Lung (tissue), 12 donors: ENCODE measurements around the gene BRPF3. TPM values are rescaled to one million over a fixed set of nuclear protein-coding genes. Genes with fewer than 3 reads are reported as not detected.

ENCODE experiments used
- ATAC-seq: fragments of 200-7000 bp; cut with Tn5 transposase; one replicate; pipeline ENCODE4 v1.9.1; 2020; ENCODE audit warnings: moderate number of reproducible peaks; ENCODE audit not compliant: insufficient read depth, low FRiP score
- DNase-seq, 3 donors: peaks; one replicate each; pipeline ENCODE4 v3.0.0-alpha.2; 2013 to 2017
- H3K27ac ChIP-seq, 2 donors: one replicate each; pipeline ENCODE4 v1.5.1; 2013; ENCODE audit warnings: mild to moderate bottlenecking in 2 of 2, moderate library complexity in 2 of 2, control low read depth in 1 of 2, inconsistent platforms in 1 of 2, low read depth in 1 of 2, low read length in 1 of 2
- H3K27me3 ChIP-seq, 3 donors: one replicate each; pipeline ENCODE4 v1.5.1; 2013; ENCODE audit warnings: low read length in 2 of 3; ENCODE audit not compliant: control insufficient read depth in 3 of 3, insufficient read depth in 3 of 3
- H3K36me3 ChIP-seq, 4 donors: one replicate each; pipeline ENCODE4 v1.5.1; 2013; ENCODE audit warnings: low read length in 4 of 4, mild to moderate bottlenecking in 1 of 4, moderate library complexity in 1 of 4; ENCODE audit not compliant: control insufficient read depth in 4 of 4, insufficient read depth in 4 of 4
- H3K4me1 ChIP-seq, 5 donors: one replicate each; pipeline ENCODE4 v1.5.1; 2013; ENCODE audit warnings: low read length in 5 of 5, mild to moderate bottlenecking in 2 of 5, moderate library complexity in 1 of 5; ENCODE audit not compliant: control insufficient read depth in 5 of 5, insufficient read depth in 5 of 5
- H3K4me3 ChIP-seq: one replicate; pipeline ENCODE4 v1.5.1; 2013; ENCODE audit warnings: mild to moderate bottlenecking, control low read depth, moderate library complexity
- H3K9ac ChIP-seq, 2 donors: one replicate each; pipeline ENCODE4 v1.5.1; 2013; ENCODE audit warnings: low read length in 2 of 2, control low read depth in 1 of 2; ENCODE audit not compliant: insufficient read depth in 1 of 2
- H3K9me3 ChIP-seq, 4 donors: one replicate each; pipeline ENCODE4 v1.5.1; 2013; ENCODE audit warnings: low read length in 3 of 4, mild to moderate bottlenecking in 1 of 4, moderate library complexity in 1 of 4; ENCODE audit not compliant: control insufficient read depth in 4 of 4, insufficient read depth in 3 of 4
- CTCF ChIP-seq: IDR thresholded peaks from 2 replicates; pipeline ENCODE4 v1.5.1; 2012; ENCODE audit warnings: mild to moderate bottlenecking; ENCODE audit errors: control extremely low read depth, extremely low read depth
- WGBS, 2 donors: extraction: QIAGEN DNeasy Blood & Tissue Kit; methylation state at CpG; one replicate each; pipeline ENCODE4 v1.1.7; 2013; 5-methylcytosine and 5-hydroxymethylcytosine counted together
- polyA plus RNA-seq, 2 donors: library from polyadenylated mRNA; stranded (reverse); fragments of 200-250 nt; gene quantifications; one replicate each; pipeline ENCODE4 v1.2.1, GENCODE V29; 2013
- total RNA-seq, 2 donors: library from RNA; depleted of rRNA in 1 of 2; stranded (reverse); fragments of >200 nt in 1 of 2; gene quantifications; one replicate each; pipeline ENCODE4 v1.2.1, GENCODE V29; 2014 to 2021
- donor health status: control.
- donor health status: control.
- donor health status: Bipolar disorder and iron deficiency.
- donor health status: healthy.
- donor health status: DM: yes; HTN: yes; CAD: no.

The BRPF3 gene
- total and polyA plus RNA-seq, 4 donors = 7.8 to 29.2 (median 20.2) TPM

DNA sequence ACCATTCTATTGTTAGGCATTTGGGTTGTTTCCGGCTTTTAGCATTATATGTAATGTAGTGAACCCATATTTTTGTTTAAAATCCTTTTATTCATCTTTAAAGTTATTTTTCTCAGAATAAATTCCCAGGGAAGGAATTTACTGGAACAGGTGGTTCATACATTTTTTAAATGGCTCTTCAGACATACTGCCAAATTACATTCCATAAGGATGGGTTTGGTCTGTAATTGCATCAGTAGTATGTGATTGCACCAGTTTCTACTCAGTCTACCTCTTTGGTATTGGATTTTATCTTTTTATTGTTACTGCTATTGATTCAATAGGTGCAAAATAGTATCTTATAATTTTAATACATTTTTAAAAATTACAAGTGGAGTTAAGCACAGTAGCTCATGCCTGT is 27.2 kb downstream of the BRPF3 start:
- WGBS, 2 donors = 93 to 97% methylated on average over 1 of the region's 1 CpG
- ATAC-seq = no peak

GRCh38 chr6:36224918-36225461 is 28.4 kb downstream of the BRPF3 start:
- peaks cover 34 to 42% (median 36%) of the 10 kb centered on the region in 4 donors for H3K36me3 ChIP-seq
- no peak overlapping the region for H3K4me3 ChIP-seq
- no peak for TF ChIP-seq CTCF
- H3K9me3 ChIP-seq = no peaks in the 10 kb centered on the region
- no peaks in the 10 kb centered on the region for H3K27me3 ChIP-seq
- no peak for ATAC-seq
- H3K4me1 ChIP-seq = peaks cover 0 to 9% (median 0%) of the 10 kb centered on the region in 5 donors
- WGBS, 2 donors = 81 to 82% methylated on average over 5 of the region's 5 CpGs
- DNase-seq = no peak
- H3K27ac ChIP-seq = no peak overlapping the region
- no peak overlapping the region for H3K9ac ChIP-seq

More for the DNA sequence above, 27.2 kb downstream of the BRPF3 start:
- H3K27ac ChIP-seq = no peak overlapping the region
- no peaks in the 10 kb centered on the region for H3K9me3 ChIP-seq
- no peak for DNase-seq
- H3K27me3 ChIP-seq = no peaks in the 10 kb centered on the region
- H3K36me3 ChIP-seq = peaks cover 31 to 38% (median 37%) of the 10 kb centered on the region in 4 donors
- no peak overlapping the region for H3K9ac ChIP-seq
- TF ChIP-seq CTCF = no peak
- no peak overlapping the region for H3K4me3 ChIP-seq
- H3K4me1 ChIP-seq = peaks cover 0 to 9% (median 0%) of the 10 kb centered on the region in 5 donors

DNA sequence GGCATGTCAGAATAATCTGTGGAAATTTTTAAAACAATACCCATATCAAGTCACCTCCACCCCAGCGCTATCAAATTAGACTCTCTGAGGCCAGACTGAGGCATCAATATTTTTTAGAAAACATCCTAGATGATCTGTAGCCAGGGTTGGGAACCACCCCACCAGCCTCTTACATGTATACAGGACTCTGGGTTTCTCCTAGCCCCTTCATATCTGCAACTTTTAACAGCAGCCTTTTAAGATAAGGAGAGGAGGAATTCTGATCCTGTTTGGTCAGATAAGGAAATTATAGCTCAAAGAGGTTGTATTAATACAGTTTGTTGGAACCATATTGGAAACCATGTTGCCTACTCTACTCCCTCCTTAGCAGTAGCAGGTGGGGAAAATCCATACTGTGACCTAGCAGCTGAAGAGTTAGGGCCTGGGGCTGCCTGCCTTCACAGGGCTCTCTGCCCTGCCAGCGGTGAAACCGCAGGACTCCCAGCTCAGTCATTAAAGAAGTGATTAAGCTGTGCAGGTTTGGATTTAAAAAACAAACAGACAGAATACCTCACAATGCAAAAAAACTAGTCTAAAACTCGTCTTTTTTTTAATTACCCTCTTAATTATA is 30.0 kb downstream of the BRPF3 start:
- Histone ChIP-seq H3K27ac (no peak overlapping the region), H3K4me3 (no peak overlapping the region), H3K27me3 (no peaks in the 10 kb centered on the region), H3K4me1 (peaks cover 0 to 9% (median 0%) of the 10 kb centered on the region in 5 donors), H3K9me3 (no peaks in the 10 kb centered on the region), H3K36me3 (peaks cover 38 to 50% (median 45%) of the 10 kb centered on the region in 4 donors), H3K9ac (no peak overlapping the region)
- no peak for TF ChIP-seq CTCF
- WGBS, 2 donors = 90 to 98% methylated on average over 4 of the region's 4 CpGs
- no peak for ATAC-seq
- DNase-seq = no peak
